GM23248 (cell line): ENCODE data around the gene COL6A3. TPM values are rescaled to one million over a fixed set of nuclear protein-coding genes. Genes with fewer than 3 reads are reported as not detected.

Experiments used
- DNase-seq: peaks from one replicate; pipeline ENCODE4 v3.0.0-alpha.2; 2015
- H2AFZ ChIP-seq: fragments of 200-600 bp; sonication (generic); 2 replicates; pipeline ENCODE4 v1.6.1; 2016; ENCODE audit warnings: antibody characterized with exemption
- H3F3A ChIP-seq: fragments of 200-600 bp; sonication (generic); 2 replicates; pipeline ENCODE4 v1.6.1; 2016; ENCODE audit warnings: mild to moderate bottlenecking, antibody characterized with exemption, mixed run types; ENCODE audit not compliant: insufficient read depth
- H3K27ac ChIP-seq: fragments of 200-600 bp; sonication (generic); 2 replicates; pipeline ENCODE4 v1.5.1; 2016; ENCODE audit warnings: mild to moderate bottlenecking
- H3K27me3 ChIP-seq: fragments of 200-600 bp; sonication (generic); replicated peaks from 2 replicates; pipeline ENCODE4 v1.6.1; 2016; ENCODE audit warnings: mild to moderate bottlenecking; ENCODE audit not compliant: insufficient read depth
- H3K36me3 ChIP-seq: fragments of 200-600 bp; sonication (generic); 2 replicates; pipeline ENCODE4 v1.6.1; 2016; ENCODE audit warnings: low read depth, mild to moderate bottlenecking
- H3K4me1 ChIP-seq: fragments of 200-600 bp; sonication (generic); 2 replicates; pipeline ENCODE4 v1.6.1; 2016; ENCODE audit warnings: mild to moderate bottlenecking; ENCODE audit not compliant: insufficient read depth
- H3K4me2 ChIP-seq: fragments of 200-600 bp; sonication (generic); one replicate; pipeline ENCODE4 v1.6.1; 2016; ENCODE audit warnings: mild to moderate bottlenecking; ENCODE audit not compliant: unreplicated experiment
- H3K4me3 ChIP-seq: fragments of 200-600 bp; sonication (generic); 2 replicates; pipeline ENCODE4 v1.5.1; 2016; ENCODE audit warnings: mild to moderate bottlenecking
- H3K79me2 ChIP-seq: fragments of 200-600 bp; sonication (generic); 2 replicates; pipeline ENCODE4 v1.6.1; 2016; ENCODE audit warnings: mild to moderate bottlenecking; ENCODE audit not compliant: insufficient read depth
- H3K9ac ChIP-seq: fragments of 200-600 bp; sonication (generic); 2 replicates; pipeline ENCODE4 v1.6.1; 2016; ENCODE audit warnings: mild to moderate bottlenecking
- H3K9me2 ChIP-seq: fragments of 200-600 bp; sonication (generic); 2 replicates; pipeline ENCODE4 v1.6.1; 2016; ENCODE audit warnings: mixed run types, mild to moderate bottlenecking, moderate library complexity; ENCODE audit not compliant: insufficient read depth
- H3K9me3 ChIP-seq: fragments of 200-600 bp; sonication (generic); one replicate; pipeline ENCODE4 v1.6.1; 2017; ENCODE audit warnings: low read depth
- H4K20me1 ChIP-seq: fragments of 200-600 bp; sonication (generic); 2 replicates; pipeline ENCODE4 v1.6.0; 2016; ENCODE audit not compliant: insufficient read depth
- EZH2 ChIP-seq: fragments of 200-600 bp; sonication (generic); IDR thresholded peaks from 2 replicates; pipeline ENCODE4 v1.6.1; 2018; ENCODE audit warnings: antibody characterized with exemption, mild to moderate bottlenecking; ENCODE audit not compliant: insufficient read depth, poor library complexity, severe bottlenecking
- EZH2phosphoT487 ChIP-seq: fragments of 200-600 bp; sonication (generic); IDR thresholded peaks from 2 replicates; pipeline ENCODE4 v1.6.1; 2018; ENCODE audit warnings: antibody characterized with exemption, moderate library complexity, mild to moderate bottlenecking, low read depth; ENCODE audit not compliant: insufficient read depth
- WGBS, 2 experiments: methylation state at CpG; one replicate each; pipeline ENCODE4 v1.1.6; 2015 to 2017; ENCODE audit warnings: low lambda C conversion rate in 2 of 2, low coverage in 1 of 2; ENCODE audit errors: missing lambda C conversion rate in 2 of 2; 5-methylcytosine and 5-hydroxymethylcytosine counted together
- in situ Hi-C: fragments of 300-500 bp; cut with MboI; formaldehyde crosslinking; loops from 2 replicates; pipeline ENCODE4 v1.15.0; 2020
- polyA plus RNA-seq: library from polyadenylated mRNA; unstranded; fragments of >200 nt; fragmentation: Nextera tagmentation; extraction: Ambion mirVana; gene quantifications from 2 replicates; pipeline ENCODE4 v1.2.1, GENCODE V29; 2016
- total RNA-seq: library from RNA; depleted of rRNA; stranded (reverse); fragments of >200 nt; shearing (Covaris generic); gene quantifications from 2 replicates; pipeline ENCODE4 v1.2.3, GENCODE V29; 2014

COL6A3 gene
- total and polyA plus RNA-seq, 2 experiments from 2014 or later: 344 to 1,362 TPM

DNA sequence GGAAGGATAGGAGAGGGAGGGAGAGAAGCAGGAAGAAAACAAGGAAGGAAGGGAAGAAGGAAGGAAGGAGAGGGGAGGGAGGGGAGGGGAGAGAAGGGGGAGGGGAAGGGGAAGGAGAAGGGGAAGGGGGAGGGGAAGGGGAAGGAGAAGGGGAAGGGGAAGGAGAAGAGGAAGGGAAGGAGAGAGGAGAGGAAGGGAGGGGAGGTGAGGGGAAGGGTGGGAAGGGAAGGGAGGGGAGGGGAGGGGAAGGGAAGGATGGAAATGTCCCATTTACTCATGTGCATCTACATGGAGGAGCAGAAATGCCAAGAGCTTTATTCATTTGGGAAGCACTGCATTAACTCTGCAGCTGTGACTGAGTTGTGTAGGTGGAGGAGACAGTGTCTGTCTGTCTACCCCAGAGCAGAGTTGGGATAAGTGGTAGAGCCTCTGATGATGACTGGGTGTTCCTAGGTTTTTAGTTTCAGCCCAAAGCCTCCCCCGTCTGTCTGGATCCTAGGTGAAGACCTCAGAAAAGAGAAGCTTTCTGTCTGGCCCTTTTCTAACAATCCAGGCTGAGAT, 131.3 kb downstream of the COL6A3 start:
- Histone ChIP-seq H3K27me3 (no peaks in the 10 kb centered on the region), H3K9ac (peak overlapping the region; percentile 81), H3K9me2 (no peaks in the 10 kb centered on the region), H4K20me1 (no peaks in the 10 kb centered on the region), H3K9me3 (no peaks in the 10 kb centered on the region), H3K27ac (peak overlapping the region; percentile 98), H3K36me3 (no peaks in the 10 kb centered on the region), H3K4me3 (no peak overlapping the region), H3K4me1 (peaks cover 61% of the 10 kb centered on the region), H3F3A (peaks cover 61% of the 10 kb centered on the region), H3K79me2 (no peaks in the 10 kb centered on the region), H2AFZ (no peak overlapping the region), H3K4me2 (peak overlapping the region; percentile 63)
- in situ Hi-C loops: no loop called here
- DNase-seq: peak; percentile 92
- 0% methylated on average over 1 of the region's 1 CpG for WGBS, 2 experiments
- TF ChIP-seq EZH2 (no peak), EZH2phosphoT487 (no peak)

DNA sequence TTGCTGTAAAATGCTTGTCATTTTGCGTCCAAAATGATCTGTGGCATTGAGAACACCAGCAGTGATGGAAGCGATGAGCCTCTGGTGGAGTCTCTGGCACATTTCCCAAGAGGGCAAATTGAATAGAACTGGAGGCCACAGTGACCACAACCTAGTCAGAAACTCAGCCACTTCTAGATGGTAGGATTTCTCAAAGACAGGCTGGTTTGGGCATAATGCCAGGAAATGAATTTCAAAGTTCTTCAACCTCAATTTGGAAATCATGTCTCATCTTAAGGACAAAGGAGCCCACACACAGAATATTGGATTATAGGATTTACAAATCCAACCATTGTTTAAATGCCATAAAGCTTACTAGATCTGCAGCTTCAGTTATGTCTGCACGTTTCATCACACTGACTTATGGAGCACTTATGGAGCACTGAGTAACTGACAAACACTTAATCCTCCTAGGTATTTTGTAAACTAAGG, 132.1 kb downstream of the COL6A3 start:
- H3K27me3 ChIP-seq: no peaks in the 10 kb centered on the region
- no peak overlapping the region for H3K4me3 ChIP-seq
- no peaks in the 10 kb centered on the region for H4K20me1 ChIP-seq
- peak overlapping the region; percentile 81 for H3K9ac ChIP-seq
- 5 to 6% methylated on average over 3 of the region's 3 CpGs for WGBS, 2 experiments
- peak overlapping the region; percentile 63 for H3K4me2 ChIP-seq
- H3K79me2 ChIP-seq: no peaks in the 10 kb centered on the region
- peaks cover 68% of the 10 kb centered on the region for H3F3A ChIP-seq
- in situ Hi-C loops: no loop called here
- peak overlapping the region; percentile 98 for H3K27ac ChIP-seq
- peaks cover 69% of the 10 kb centered on the region for H3K4me1 ChIP-seq
- peak; percentile 96 for DNase-seq
- H3K9me3 ChIP-seq: no peaks in the 10 kb centered on the region
- no peaks in the 10 kb centered on the region for H3K9me2 ChIP-seq
- no peak overlapping the region for H2AFZ ChIP-seq
- H3K36me3 ChIP-seq: no peaks in the 10 kb centered on the region
- no peak for TF ChIP-seq EZH2
- TF ChIP-seq EZH2phosphoT487: 0 out of 2 replicates have a peak, but pooled peaks have one; percentile 70

DNA sequence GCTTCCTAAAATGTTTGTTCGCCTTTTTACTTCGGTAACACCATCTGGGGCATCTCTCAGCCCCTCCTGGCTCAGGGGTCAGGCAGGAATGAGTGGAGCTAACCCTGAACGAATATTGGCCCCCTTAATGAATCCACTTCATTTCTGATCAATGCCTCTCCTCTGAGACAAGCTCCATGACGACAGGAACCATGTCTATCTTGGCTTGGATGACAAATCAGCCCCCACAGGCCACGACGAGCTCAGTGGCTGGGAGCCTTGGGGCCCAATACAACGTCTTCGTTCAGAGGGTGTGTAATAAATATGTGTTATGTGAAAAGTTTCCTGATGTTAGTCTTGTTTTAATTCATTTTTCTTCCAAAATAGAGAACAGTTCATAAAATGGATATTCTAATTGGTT, 133.0 kb downstream of the COL6A3 start:
- Histone ChIP-seq H3K36me3 (no peaks in the 10 kb centered on the region), H2AFZ (no peak overlapping the region), H3K4me2 (peak overlapping the region; percentile 16), H4K20me1 (no peaks in the 10 kb centered on the region), H3K4me3 (no peak overlapping the region), H3K9me3 (no peaks in the 10 kb centered on the region), H3K27ac (peak overlapping the region; percentile 98), H3K4me1 (peaks cover 71% of the 10 kb centered on the region), H3K9me2 (no peaks in the 10 kb centered on the region), H3K9ac (peak overlapping the region; percentile 81), H3F3A (peaks cover 71% of the 10 kb centered on the region), H3K79me2 (no peaks in the 10 kb centered on the region), H3K27me3 (no peaks in the 10 kb centered on the region)
- peak; percentile 37 for DNase-seq
- in situ Hi-C loops: no loop called here
- 45 to 49% methylated on average over 8 of the region's 8 CpGs for WGBS, 2 experiments
- TF ChIP-seq EZH2 (no peak), EZH2phosphoT487 (no peak)

DNA sequence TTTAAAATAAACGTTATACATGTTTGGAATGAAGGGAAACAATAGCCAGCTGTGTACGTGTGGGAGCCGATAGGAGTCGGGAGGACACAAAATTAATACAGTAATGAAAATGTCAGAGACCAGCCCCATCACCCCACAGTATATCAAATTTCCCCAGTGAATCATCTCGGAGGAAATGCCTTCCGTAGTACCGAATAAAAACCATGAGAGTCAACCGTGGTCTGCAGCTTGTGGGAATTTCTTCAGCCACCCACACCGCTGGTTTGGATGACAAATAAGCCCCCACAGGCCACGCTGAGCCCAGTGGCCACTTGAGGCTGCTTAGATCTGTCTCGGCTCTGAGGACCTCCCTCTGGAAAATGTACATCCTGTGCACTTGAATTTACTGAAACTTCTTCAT, 133.7 kb downstream of the COL6A3 start:
- Histone ChIP-seq H3K9me3 (no peaks in the 10 kb centered on the region), H3K9ac (peak overlapping the region; percentile 91), H4K20me1 (no peaks in the 10 kb centered on the region)

More for the DNA sequence above, 133.7 kb downstream of the COL6A3 start:
- no peak overlapping the region for H2AFZ ChIP-seq
- no peaks in the 10 kb centered on the region for H3K79me2 ChIP-seq
- TF ChIP-seq EZH2phosphoT487 (no peak), EZH2 (no peak)
- no peaks in the 10 kb centered on the region for H3K9me2 ChIP-seq
- no peak overlapping the region for H3K4me3 ChIP-seq
- 9 to 16% methylated on average over 11 of the region's 11 CpGs for WGBS, 2 experiments
- H3K4me2 ChIP-seq: peak overlapping the region; percentile 16
- H3K36me3 ChIP-seq: no peaks in the 10 kb centered on the region
- DNase-seq: peak; percentile 95
- peaks cover 71% of the 10 kb centered on the region for H3K4me1 ChIP-seq
- no peaks in the 10 kb centered on the region for H3K27me3 ChIP-seq
- in situ Hi-C loops: no loop called here
- H3F3A ChIP-seq: peaks cover 71% of the 10 kb centered on the region
- peak overlapping the region; percentile 98 for H3K27ac ChIP-seq
